COLO829 (cell line): ENCODE data around the gene PPP4C.

ENCODE experiments used
- DNase-seq: peaks from one replicate; pipeline ENCODE4 v3.0.0; 2012; ENCODE audit warnings: low spot score

PPP4C gene

DNA sequence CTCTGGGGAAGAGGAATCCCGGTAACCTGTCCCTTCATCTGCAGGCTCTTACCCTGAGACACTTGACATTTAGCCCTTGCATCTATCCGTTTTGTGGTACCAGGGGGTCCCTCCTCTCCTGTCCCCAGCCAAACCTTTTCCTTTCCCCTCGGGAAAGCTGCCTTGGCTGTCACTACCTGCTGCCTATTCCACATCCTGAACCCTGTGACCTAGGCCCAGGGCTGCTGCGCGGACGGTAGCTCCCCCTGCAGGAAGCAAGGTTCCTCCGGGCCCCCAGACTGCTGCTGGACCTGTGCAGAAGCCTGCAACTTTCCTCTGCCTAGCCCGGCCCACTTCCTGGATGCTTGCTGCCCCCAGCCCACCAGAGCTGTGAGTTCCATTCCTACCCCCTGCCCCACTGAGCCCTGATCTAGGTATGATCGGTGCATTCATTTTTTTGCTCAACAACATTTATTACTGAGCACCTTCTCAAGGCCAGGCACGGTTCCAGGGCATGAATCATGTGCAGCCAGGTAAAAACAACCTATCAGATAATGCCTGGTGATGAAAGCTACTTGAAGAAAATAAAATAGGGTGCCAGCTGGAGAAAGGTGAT, 20.7 kb upstream of the PPP4C start:
- no peak for DNase-seq

DNA sequence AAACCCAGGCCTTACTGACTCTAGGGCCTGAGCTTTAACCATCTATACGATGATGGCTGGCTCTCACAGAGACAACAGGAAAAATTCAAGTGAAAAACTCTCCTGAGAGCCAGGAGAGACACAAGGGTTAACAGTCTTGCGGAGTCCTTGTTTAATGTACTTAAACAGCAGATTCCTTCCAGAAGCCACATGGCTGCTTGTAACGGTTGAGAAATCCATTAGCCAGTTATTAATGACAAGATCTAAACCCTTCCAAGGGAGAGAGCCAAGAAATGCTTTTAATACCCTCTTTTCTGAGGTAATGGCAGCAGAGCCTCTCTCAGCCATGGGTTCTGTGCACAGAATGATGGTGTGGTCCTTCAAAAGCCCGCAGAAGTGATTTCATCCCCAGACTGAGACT, 15.4 kb upstream of the PPP4C start:
- DNase-seq: no peak

DNA sequence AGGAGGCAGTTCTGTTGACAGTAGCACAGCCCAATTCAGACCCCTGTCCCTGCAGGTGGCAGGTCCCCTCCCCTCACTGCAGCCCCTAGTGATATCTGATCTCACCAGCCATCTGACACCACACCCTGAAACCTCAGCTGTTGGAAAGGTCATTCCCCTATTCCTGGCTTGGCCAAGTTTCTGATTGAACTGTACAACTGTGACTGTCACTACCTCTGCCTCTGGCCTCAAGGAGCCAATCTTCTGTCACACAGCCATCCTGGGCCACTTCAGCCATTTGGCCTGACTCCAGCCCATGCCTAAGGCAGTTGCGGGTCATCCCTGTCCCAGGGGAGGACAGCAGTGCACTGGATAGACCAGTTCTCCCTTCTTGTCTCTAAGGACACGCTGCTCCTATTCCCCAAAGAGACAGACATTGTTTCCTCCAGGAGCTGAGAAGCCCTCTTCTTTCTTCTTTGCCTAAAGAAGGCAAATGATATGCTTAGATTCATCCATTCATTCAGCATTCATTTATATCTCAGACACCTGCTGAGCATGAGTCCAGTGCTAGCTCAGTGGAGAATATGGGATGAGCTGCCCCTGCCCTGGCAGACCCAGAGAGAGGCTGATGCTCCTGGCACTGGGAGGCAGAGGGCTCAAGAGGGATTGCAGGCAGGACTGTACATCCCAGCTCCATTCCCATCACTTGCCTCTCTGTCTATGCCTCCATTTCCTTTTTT, 14.8 kb upstream of the PPP4C start:
- DNase-seq: no peak

DNA sequence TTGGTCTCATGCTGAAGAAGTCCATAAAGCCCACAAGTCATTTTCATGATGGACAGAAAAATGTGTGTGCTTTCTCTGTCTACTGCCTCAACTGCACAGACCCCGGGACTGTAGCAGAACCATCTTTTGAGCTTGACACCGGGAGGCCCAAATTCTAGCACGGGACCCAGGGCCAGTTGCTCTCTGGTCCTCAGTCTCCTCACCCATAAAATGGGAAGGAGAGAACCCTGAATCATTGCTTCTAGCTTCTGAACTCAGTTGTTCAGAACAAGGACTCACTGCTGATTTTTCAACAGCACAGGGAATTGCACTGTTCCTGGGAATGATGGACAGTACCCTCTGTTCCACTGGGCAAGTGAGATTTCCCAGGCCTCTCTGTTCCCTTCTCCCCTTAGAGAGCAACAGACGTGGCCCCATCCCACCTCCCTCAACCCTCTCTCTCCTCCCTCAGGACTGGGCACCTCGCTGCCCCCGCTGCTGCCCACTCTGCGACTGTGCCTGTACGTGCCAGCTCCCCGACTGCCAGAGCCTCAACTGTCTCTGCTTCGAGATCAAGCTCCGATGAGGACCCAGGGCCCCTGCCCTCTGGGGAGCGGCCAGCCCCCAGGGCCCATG, 12.4 kb upstream of the PPP4C start:
- DNase-seq: no peak

DNA sequence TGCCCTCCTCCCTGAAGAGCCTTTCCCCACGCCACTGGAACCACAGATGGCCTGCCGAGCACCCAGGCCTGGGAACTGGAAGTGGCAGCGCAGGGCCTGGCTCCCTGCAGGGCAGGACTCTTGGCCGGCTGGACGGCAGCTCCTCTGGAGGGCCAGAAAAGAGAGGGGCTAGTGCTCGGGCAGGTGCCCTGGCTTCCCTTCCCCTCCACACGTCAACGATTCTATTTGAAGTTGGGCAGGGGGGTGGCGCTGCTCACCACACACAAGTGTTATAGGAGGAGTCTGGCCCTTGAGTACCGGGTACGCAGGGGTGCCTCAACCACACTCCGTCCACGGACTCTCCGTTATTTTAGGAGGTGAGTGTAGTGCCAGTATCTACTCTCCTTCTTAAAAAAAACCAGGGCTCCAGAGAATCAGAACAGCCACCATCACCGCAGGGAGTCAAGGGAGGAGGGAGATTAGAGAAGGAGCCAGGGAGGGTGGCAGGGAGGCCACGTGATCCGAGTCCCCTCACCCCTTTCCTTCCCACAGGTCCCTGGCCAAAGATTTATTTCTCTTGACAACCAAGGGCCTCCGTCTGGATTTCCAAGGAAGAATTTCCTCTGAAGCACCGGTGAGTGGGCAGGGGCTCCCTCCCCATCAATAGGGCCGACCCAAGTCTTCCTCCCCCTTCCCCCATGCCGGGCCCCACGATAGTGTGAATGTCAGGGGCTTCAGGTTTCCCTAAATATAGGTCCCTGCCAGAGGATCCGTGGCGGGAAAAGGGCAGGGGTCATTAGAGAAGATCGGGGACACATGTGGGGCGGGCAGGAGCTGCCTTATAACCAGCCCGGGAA, 11.7 kb upstream of the PPP4C start:
- no peak for DNase-seq

DNA sequence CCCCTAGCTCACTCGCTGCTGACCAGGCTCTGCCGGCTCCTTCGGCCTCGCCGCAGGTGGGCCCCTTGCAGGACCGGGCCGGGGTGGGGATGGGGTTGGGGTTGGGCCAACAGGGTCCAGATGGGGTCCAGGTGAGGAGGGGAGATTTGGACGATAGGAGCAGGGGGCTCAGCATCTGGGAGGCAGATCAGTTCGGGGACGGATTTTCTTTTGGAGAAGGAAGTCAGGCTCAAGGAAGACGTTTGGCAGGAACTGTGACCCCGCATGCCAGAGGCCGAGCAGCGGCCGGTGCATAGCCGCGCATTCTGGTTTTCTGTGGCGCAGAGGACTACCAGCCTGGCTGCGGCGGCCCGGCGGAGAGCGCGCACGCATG, 11.1 kb upstream of the PPP4C start:
- no peak for DNase-seq

DNA sequence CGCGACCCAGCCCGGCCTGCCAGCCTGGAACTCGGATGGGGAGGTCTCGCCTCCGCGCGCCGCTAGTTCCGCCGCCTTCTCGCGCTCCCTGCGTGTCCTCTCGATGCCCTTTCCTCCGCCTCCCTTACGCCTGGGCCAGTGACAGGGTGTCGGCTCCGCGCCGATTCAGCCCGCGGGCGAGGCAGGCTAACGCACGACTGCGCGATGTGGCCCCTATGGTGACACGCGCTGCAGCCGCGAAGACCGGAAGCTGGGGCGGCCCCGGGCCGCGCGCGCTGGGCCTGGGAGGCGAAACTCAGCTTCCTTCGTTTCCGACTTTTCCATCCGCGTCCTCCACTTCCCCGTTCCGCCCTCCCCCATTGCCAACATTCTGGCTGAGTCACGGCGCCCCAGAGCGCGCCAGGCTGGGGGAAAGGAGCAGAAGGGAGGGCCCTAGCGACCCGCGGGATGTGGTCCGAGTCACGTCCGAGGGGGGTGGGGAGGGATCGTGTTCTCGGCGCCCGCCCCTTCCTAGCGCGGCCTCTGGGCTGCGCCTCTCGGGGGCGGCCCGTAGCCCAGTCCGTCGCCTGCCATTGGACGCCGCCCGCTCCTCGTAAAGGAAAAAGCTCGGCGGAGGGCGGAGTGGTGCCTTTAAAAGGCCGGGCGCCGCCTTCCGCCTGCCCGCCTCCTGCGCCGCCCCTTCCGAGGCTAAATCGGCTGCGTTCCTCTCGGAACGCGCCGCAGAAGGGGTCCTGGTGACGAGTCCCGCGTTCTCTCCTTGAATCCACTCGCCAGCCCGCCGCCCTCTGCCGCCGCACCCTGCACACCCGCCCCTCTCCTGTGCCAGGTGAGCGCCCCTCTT, 10.5 kb upstream of the PPP4C start, which contains the start of gene ALDOA:
Gene ALDOA (plus strand): TSS at position 659 of the 841 bp plus-strand sequence. CDS start 1,138 bp downstream, outside the sequence.
- peak; percentile 86 for DNase-seq

DNA sequence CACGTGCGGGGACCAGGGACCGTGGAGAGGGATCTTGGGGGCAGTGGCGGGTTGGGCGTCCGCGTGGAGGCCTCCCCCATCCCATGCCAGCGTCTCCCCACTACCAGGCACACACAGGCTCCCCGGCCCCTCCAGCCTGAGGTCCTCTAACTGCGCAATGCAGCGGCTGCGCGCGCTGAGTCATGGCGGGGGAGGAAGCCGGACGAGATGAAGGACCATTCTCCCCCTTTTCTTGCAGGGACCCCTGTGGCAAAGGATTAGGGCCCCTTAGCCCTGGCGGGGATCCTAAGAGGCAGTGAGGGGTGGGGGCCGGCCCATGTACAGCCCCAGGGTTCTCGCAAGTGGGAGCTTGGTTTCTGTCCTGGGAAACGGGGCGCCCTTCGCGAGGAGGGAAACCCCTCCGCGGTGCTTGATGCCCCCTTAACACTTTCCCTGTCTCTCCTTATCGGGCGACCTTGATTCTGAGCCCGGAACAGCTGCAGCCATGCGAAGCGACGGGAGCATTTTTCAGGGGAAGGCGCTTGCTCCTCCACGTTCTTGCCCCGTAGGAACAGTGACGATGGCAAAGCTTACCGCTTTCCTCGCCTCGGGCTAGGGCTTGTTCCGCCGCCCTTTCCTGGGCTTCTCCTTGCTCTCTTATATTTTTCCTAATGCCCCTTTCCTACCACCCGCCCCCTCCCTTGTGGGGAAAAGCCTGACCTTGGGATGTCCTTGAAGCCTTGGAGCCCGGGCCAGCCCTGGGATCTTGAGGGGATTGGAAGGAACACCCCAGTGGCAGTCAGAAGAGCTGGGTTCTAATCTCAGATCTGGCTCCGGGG, 9.6 kb upstream of the PPP4C start:
- no peak for DNase-seq

DNA sequence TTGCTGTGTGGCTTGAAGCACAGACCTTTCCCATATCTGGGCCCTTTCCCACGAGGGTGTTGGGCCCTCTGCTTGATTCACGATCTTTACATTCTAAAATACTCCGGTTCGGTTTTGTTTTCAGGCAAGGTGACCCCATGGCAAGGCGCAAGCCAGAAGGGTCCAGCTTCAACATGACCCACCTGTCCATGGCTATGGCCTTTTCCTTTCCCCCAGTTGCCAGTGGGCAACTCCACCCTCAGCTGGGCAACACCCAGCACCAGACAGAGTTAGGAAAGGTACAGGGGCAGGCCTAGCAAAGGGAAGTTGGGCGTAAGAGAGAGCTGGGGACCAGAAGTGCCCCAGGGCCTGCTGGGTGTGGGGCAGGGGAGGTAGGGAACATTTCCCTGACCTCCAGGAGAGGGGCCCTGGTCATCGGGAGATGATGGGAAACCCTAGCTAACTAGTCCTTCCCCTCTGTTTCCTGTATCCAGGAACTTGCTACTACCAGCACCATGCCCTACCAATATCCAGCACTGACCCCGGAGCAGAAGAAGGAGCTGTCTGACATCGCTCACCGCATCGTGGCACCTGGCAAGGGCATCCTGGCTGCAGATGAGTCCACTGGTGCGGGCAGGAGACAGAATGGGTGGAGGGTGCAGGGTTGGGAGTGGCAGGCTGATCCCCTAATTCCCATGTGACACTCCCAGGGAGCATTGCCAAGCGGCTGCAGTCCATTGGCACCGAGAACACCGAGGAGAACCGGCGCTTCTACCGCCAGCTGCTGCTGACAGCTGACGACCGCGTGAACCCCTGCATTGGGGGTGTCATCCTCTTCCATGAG, 8.8 kb upstream of the PPP4C start:
- no peak for DNase-seq

DNA sequence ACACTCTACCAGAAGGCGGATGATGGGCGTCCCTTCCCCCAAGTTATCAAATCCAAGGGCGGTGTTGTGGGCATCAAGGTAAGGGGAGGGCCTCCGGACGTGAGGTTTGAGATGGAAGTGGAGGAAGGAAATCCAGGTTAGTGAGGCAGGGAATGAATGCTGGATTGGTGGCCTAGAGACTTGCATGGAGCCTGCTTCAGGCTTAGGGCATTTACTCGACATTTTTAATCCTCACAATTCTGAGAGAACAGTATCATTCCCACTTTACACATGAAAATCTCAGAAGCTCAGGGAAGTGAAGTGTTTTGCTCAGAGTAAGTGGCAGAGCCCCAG, 8.2 kb upstream of the PPP4C start:
- DNase-seq: no peak

DNA sequence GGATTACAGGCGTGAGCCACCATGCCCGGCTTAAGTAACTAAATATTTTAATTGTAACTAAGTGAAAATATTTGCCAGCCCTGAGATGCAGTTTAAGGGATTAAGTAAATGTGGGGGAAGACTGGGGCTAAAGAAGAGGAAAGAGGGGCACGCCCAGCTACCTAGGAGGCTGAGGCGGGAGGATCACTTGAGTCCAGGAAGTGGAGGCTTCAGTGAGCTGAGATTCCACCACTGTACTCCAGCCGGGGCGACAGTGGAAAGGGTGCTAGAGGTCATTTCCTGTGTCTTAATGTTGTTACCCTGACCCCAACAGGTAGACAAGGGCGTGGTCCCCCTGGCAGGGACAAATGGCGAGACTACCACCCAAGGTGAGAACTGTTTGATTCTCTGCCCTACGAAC, 7.5 kb upstream of the PPP4C start:
- no peak for DNase-seq

DNA sequence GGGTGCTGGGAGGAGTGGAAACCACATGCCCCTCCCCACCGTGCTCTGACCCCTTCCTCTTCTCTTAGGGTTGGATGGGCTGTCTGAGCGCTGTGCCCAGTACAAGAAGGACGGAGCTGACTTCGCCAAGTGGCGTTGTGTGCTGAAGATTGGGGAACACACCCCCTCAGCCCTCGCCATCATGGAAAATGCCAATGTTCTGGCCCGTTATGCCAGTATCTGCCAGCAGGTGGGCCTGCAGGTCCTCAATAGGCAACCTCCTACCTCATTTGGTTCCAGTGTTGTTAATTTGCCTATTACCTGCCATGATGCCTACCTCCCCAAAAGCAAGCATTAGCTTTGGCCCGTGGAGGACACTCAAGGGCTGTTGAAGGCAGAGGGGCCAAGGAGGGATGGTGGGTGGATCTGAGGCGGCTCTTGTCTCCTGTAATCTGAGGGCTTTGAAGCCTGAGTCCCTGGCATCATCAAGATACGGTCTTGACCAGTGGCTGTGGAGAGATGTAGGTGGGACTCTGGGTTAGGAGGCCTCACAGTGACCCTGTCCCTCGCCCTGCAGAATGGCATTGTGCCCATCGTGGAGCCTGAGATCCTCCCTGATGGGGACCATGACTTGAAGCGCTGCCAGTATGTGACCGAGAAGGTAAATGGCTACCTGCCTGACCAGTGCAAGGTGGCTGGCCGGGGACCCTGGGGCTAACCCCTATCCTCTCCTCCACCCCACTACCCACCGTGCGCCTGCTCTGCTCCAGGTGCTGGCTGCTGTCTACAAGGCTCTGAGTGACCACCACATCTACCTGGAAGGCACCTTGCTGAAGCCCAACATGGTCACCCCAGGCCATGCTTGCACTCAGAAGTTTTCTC, 6.8 kb upstream of the PPP4C start:
- DNase-seq: no peak

DNA sequence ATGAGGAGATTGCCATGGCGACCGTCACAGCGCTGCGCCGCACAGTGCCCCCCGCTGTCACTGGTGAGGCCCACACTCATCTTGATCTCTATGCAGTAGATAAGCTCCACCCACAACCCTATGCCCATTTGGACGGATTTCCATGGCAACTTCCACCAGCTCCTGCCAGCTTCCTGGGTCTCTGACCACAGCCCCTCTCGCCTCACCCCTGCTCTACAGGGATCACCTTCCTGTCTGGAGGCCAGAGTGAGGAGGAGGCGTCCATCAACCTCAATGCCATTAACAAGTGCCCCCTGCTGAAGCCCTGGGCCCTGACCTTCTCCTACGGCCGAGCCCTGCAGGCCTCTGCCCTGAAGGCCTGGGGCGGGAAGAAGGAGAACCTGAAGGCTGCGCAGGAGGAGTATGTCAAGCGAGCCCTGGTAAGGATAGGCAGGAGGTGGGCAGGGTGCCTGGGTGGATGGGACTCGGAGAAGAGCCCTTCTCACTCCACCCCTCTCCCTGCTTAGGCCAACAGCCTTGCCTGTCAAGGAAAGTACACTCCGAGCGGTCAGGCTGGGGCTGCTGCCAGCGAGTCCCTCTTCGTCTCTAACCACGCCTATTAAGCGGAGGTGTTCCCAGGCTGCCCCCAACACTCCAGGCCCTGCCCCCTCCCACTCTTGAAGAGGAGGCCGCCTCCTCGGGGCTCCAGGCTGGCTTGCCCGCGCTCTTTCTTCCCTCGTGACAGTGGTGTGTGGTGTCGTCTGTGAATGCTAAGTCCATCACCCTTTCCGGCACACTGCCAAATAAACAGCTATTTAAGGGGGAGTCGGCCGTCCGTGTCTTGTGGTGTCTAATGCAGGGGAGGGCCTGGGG, 6.0 kb upstream of the PPP4C start:
- peak; percentile 70 for DNase-seq

DNA sequence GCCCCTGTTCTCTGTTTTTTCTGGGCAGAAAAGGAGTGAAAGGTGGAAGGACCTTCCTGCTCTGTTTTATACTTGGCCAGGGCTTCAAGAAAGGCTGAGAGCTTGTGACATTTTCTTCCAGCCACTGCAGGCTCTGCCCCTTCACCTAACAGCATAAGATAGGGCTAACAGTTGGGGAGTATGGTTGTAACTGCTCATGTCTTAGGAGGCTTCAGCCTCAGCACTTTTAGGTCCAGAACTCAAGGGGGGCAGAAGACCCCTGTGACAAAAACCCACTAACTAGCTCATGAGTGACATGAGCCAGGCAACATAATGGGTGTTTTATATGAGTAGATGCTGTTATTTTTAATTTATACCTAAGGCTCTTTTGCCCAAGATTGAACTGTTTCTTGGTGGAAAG, 5.3 kb upstream of the PPP4C start:
- DNase-seq: no peak

DNA sequence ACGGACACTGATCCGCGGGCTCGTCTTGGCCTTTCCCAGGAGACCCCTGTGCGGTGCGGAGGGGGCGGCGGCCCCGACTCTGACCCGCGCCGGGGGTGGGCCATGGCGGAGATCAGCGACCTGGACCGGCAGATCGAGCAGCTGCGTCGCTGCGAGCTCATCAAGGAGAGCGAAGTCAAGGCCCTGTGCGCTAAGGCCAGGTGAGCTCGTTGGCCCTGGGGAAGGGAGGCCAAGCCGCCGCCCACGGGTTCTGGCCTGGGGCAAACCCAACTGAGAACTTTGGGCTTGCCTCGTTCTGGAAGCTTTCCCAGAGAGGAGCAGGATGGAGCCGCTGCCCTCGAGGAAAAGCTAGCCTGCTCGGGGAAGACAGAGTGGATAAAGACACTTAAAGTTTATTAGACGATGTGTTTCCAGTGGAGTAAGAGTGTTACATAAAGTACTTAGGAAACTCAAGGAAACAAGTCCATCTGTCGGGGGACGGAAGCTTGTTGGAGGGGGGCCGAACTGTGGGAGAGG, 540 bp downstream of the PPP4C start:
- DNase-seq: no peak

DNA sequence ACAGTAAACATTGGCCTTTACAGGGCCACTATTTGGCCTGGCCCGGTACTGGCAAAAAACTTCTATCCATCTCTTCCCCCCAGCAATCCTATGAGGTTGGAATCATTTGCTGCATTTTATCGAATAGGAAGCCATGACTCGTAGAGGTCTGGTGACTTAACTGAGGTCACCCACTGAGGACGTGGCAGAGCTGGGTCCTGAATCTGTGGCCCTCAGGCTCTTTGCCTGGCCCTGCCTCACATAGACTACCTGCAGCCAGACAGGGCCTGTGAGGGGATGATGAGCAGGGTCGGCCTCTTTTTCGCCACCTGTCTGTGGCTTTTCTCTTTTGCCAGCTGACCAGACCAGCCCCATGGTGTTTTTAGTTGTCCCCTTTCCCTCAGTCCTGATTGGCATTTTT, 1.9 kb downstream of the PPP4C start:
- no peak for DNase-seq

DNA sequence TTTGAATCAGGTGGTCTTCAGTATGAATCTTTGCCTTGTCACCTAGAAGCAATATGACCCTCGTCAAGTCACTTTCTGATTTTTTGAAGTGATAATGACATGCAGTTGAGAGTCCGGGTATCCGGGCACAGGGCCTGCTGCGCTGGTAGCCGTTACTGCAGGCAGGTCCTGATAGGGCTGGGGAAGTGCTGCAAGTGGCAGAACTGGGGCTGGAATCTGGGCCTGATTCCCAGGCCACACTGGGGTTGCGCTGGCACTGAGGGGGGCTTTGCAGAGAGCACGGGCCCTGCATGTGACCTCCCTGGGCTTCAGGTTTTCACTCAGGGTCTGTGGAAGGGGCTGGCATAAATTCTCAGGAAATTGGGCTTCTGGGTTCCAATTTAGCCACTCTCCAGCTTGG, 3.0 kb downstream of the PPP4C start:
- no peak for DNase-seq

DNA sequence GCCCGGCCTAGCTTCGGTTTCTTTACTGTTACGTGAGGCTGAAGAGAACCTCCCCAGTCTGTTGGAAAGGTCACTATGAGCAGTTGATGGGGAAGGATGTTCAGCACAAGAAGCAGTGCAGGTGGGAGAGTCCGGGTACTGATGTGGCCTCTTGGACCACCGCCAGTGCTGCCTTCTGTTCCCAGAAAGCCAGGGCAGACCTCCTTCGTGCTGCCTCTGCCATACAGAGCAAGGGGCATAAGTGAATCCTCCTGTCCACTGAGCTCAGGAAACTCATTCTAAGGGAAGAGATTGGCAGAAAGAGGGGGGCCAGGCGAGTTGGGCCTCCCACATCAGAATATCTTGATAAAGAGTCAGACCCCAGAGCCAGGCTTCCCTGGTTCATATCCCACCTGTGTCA, 3.7 kb downstream of the PPP4C start:
- DNase-seq: no peak
